ENCODE results near the gene SHISA6.

DNA sequence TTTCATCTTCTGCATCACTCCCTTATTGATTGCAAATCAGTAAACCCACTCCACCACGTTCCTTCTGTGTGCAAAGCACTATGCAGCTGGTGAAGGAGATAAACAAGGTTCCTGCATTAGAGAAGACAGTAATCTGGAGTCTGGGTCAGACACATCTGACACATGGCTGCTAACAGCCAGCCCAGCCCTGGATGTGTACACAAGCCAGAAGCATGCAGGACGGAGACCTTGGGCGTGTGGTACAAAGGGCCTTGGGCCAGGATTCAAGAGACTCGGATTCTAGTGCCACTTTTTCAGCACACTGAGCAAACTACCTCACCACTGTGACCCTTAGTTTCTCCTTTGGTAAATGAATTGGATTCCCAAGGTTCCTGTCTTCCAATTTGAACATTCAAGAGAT lies 270.7 kb downstream of the SHISA6 start:
- TF ChIP-seq, protein P1, sequence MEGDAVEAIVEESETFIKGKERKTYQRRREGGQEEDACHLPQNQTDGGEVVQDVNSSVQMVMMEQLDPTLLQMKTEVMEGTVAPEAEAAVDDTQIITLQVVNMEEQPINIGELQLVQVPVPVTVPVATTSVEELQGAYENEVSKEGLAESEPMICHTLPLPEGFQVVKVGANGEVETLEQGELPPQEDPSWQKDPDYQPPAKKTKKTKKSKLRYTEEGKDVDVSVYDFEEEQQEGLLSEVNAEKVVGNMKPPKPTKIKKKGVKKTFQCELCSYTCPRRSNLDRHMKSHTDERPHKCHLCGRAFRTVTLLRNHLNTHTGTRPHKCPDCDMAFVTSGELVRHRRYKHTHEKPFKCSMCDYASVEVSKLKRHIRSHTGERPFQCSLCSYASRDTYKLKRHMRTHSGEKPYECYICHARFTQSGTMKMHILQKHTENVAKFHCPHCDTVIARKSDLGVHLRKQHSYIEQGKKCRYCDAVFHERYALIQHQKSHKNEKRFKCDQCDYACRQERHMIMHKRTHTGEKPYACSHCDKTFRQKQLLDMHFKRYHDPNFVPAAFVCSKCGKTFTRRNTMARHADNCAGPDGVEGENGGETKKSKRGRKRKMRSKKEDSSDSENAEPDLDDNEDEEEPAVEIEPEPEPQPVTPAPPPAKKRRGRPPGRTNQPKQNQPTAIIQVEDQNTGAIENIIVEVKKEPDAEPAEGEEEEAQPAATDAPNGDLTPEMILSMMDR (optimal IDR thresholded peaks at IDR 0.05 in 1 of 3, IDR thresholded peaks at IDR 0.05 in 1 of 3, conservative IDR thresholded peaks at IDR 0.05 in 1 of 3; ENCODE audit: extremely low read depth in 1 of 3, insufficient read depth in 2 of 3, low read length in 3 of 3) = no peak
- TF ChIP-seq EZH2 (IDR thresholded peaks at IDR 0.05; ENCODE audit: low read length) = no peak
